K562 (cell line): ENCODE measurements around the gene KIF15. TPM values are rescaled to one million over a fixed set of nuclear protein-coding genes. Genes with fewer than 3 reads are reported as not detected.

ENCODE experiments used
- ATF4 ChIP-seq: fragments of 450-650 bp; formaldehyde crosslinking; IDR thresholded peaks from 2 replicates; pipeline ENCODE4 v1.4.0; 2022; ENCODE audit warnings: mild to moderate bottlenecking, moderate library complexity
- ATF7 ChIP-seq: fragments of 450-650 bp; IDR thresholded peaks from 2 replicates; pipeline ENCODE4 v1.7.1; 2014; ENCODE audit warnings: mild to moderate bottlenecking, moderate library complexity
- CCAR2 ChIP-seq: fragments of 200-400 bp; formaldehyde crosslinking; IDR thresholded peaks from 2 replicates; pipeline ENCODE4 v1.6.1; 2017; ENCODE audit warnings: mild to moderate bottlenecking, low read depth, low read length
- DPF2 ChIP-seq: fragments of 450-650 bp; IDR thresholded peaks from 2 replicates; pipeline ENCODE4 v1.6.1; 2016
- FIP1L1 ChIP-seq: fragments of 200-400 bp; formaldehyde crosslinking; IDR thresholded peaks from 2 replicates; pipeline ENCODE4 v1.6.1; 2018; ENCODE audit warnings: mild to moderate bottlenecking, low read depth, low read length; ENCODE audit not compliant: poor library complexity, severe bottlenecking
- GTF2A2 ChIP-seq: IDR thresholded peaks from 2 replicates; pipeline ENCODE4 v1.6.1; 2016; ENCODE audit warnings: mild to moderate bottlenecking, missing genetic modification characterization, missing compliant biosample characterization
- HMGN3 ChIP-seq: IDR thresholded peaks from 2 replicates; pipeline ENCODE4 v1.6.1; 2011; ENCODE audit warnings: borderline replicate concordance, low read depth, mild to moderate bottlenecking, mixed read lengths, low read length; ENCODE audit not compliant: insufficient read length; ENCODE audit errors: extremely low read depth
- HSF4 ChIP-seq: fragments of 250-450 bp; sonication (Bioruptor Pico); IDR thresholded peaks from 2 replicates; pipeline ENCODE4 v2.1.2; 2022; ENCODE audit warnings: mild to moderate bottlenecking, moderate library complexity, borderline replicate concordance
- IRF2 ChIP-seq: sonication (generic); formaldehyde crosslinking; IDR thresholded peaks from 2 replicates; pipeline ENCODE4 v1.8.1; 2022; ENCODE audit warnings: mild to moderate bottlenecking, missing genetic modification reagents
- JUND ChIP-seq, 2 experiments: IDR thresholded peaks; 2 replicates in 1 of 2; 3 replicates in 1 of 2; pipeline ENCODE4 v1.6.1; 2011; ENCODE audit warnings: borderline replicate concordance in 2 of 2, low read depth in 2 of 2, low read length in 2 of 2, improper control_type of control experiment in 1 of 2, missing biosample characterization in 1 of 2, missing genetic modification characterization in 1 of 2, missing genetic modification reagents in 1 of 2
- KLF10 ChIP-seq: fragments of 250-450 bp; sonication (Bioruptor Pico); IDR thresholded peaks from 2 replicates; pipeline ENCODE4 v1.6.1; 2021; ENCODE audit warnings: matching md5 sums
- KLF6 ChIP-seq: fragments of 250-450 bp; sonication (Bioruptor Pico); IDR thresholded peaks from 2 replicates; pipeline ENCODE4 v1.4.0; 2020; ENCODE audit warnings: mild to moderate bottlenecking, moderate library complexity, borderline replicate concordance
- NBN ChIP-seq: fragments of 450-650 bp; IDR thresholded peaks from 2 replicates; pipeline ENCODE4 v1.6.1; 2016; ENCODE audit warnings: low read depth, mild to moderate bottlenecking
- NR0B1 ChIP-seq: fragments of 450-650 bp; IDR thresholded peaks from one replicate; pipeline ENCODE4 v1.6.1; 2018; ENCODE audit warnings: mild to moderate bottlenecking, moderate library complexity; ENCODE audit not compliant: partially characterized antibody
- PHF21A ChIP-seq: fragments of 450-650 bp; IDR thresholded peaks from 2 replicates; pipeline ENCODE4 v1.6.1; 2017; ENCODE audit warnings: low read depth, borderline replicate concordance
- RBM15 ChIP-seq: fragments of 200-400 bp; formaldehyde crosslinking; IDR thresholded peaks from 2 replicates; pipeline ENCODE4 v1.6.1; 2018; ENCODE audit warnings: mild to moderate bottlenecking, low read length, moderate library complexity; ENCODE audit not compliant: insufficient read depth
- SMARCE1 ChIP-seq: fragments of 450-650 bp; IDR thresholded peaks from 2 replicates; pipeline ENCODE4 v1.7.1; 2016; ENCODE audit warnings: mild to moderate bottlenecking
- SNRNP70 ChIP-seq: fragments of 200-400 bp; formaldehyde crosslinking; optimal IDR thresholded peaks from 2 replicates; pipeline ENCODE3; 2017; ENCODE audit warnings: low read depth, low read length
- SRSF1 ChIP-seq: fragments of 200-400 bp; formaldehyde crosslinking; IDR thresholded peaks from 2 replicates; pipeline ENCODE4 v1.6.1; 2017; ENCODE audit warnings: mild to moderate bottlenecking, low read depth, low read length, moderate library complexity
- TFAP4 ChIP-seq: sonication (generic); formaldehyde crosslinking; IDR thresholded peaks from 2 replicates; pipeline ENCODE4 v1.8.0; 2022; ENCODE audit warnings: missing genetic modification reagents, mild to moderate bottlenecking, moderate library complexity, borderline replicate concordance
- ZNF41 ChIP-seq: fragments of 250-450 bp; sonication (Bioruptor Pico); conservative IDR thresholded peaks from 2 replicates; pipeline ENCODE4 v1.4.0; 2020; ENCODE audit warnings: mild to moderate bottlenecking
- ZNF584 ChIP-seq: fragments of 200-800 bp; sonication (Bioruptor generic); IDR thresholded peaks from 2 replicates; pipeline ENCODE4 v1.6.1; 2016; ENCODE audit warnings: low read depth, mild to moderate bottlenecking, missing genetic modification characterization, missing compliant biosample characterization
- ZNF639 ChIP-seq, 2 experiments: fragments of 200-800 bp in 1 of 2; sonication (Bioruptor generic) in 1 of 2; sonication (generic) in 1 of 2; formaldehyde crosslinking in 1 of 2; IDR thresholded peaks in 1 of 2; conservative IDR thresholded peaks in 1 of 2; 2 replicates each; pipeline versions ENCODE4 v1.5.0 to v1.6.1; 2016 to 2020; ENCODE audit warnings: missing compliant biosample characterization in 1 of 2, missing genetic modification characterization in 1 of 2, missing genetic modification reagents in 1 of 2
- polyA plus RNA-seq, 8 experiments: library from polyadenylated mRNA; depleted of rRNA in 4 of 8; stranded (reverse) in 5 of 8; unstranded in 3 of 8; fragments of >200 nt; fragmentation: Nextera tagmentation in 2 of 8; fragmentation: Illumina TruSeq in 1 of 8; extraction: Ambion mirVana in 2 of 8; extraction: Trizol in 1 of 8; gene quantifications; 2 replicates each; pipeline versions ENCODE4 v1.2.1 to v1.2.3, GENCODE V29; 2011 to 2014; ENCODE audit warnings: inconsistent platforms in 1 of 8, missing spikeins in 1 of 8
- total RNA-seq, 7 experiments: library from RNA; depleted of rRNA in 6 of 7; stranded (reverse); fragments of >200 nt in 6 of 7; fragmentation: Illumina TruSeq in 2 of 7; extraction: Trizol in 2 of 7; gene quantifications; 2 replicates each; pipeline versions ENCODE4 v1.2.1 to v1.2.3, GENCODE V29; 2011 to 2021; ENCODE audit warnings: low replicate concordance in 1 of 7

Gene KIF15
- total and polyA plus RNA-seq, 9 of the 15 experiments (the other 6 are each of a cell fraction or from before 2014, with no cell fraction given), result 9.0 to 45.9 (median 26.0) TPM

- TF ChIP-seq TFAP4 (CRISPR knock-in tag) (peak; percentile 94), HMGN3 (peak; percentile 93), FIP1L1 (peak; percentile 93), NR0B1 (no peak), NBN (peak; percentile 99), IRF2 (CRISPR knock-in tag) (no peak), ZNF639 (CRISPR knock-in tag; conservative IDR thresholded peaks at IDR 0.05 in 1 of 2, IDR thresholded peaks at IDR 0.05 in 1 of 2) (peak in 1 of 2 experiments; percentile 83; a peak in 2 of 4 replicates), SNRNP70 (no peak), SRSF1 (0 out of 2 replicates have a peak, but pooled peaks have one; percentile 22), KLF6 (CRISPR knock-in tag) (peak; percentile 62; the same call in 1 of the 2 replicates), RBM15 (no peak), ATF4 (CRISPR knock-in tag) (no peak), CCAR2 (no peak), DPF2 (no peak), GTF2A2 (tag) (no peak), ATF7 (peak; percentile 98), SMARCE1 (peak; percentile 23; the same call in 1 of the 2 replicates), JUND (IDR thresholded peaks at IDR 0.05; ENCODE audit: borderline replicate concordance, low read depth, low read length) (peak; percentile 89), JUND (tag; IDR thresholded peaks at IDR 0.05; ENCODE audit: borderline replicate concordance, low read depth, low read length) (peak; percentile 78; the same call in 1 of the 3 replicates), KLF10 (CRISPR knock-in tag) (no peak), ZNF41 (CRISPR knock-in tag) (no peak), PHF21A (peak; percentile 27; the same call in 1 of the 2 replicates), HSF4 (CRISPR knock-in tag) (no peak), ZNF584 (CRISPR knock-in tag) (peak; percentile 56; the same call in 1 of the 2 replicates)
Measured at GRCh38 chr3:44761424-44762169, at the start of gene KIF15, which contains the start of gene KIAA1143 (continued).
